ENCODE measurements around the gene PLCG1. TPM values are rescaled to one million over a fixed set of nuclear protein-coding genes. Genes with fewer than 3 reads are reported as not detected.

The PLCG1 gene
- total RNA-seq, 1 experiment from 2014 or later, result 33.2 TPM

GRCh38 chr20:41098703-41099250, 38.6 kb upstream of the PLCG1 start:
- BruUV-seq (replicated peaks), result no TSS peak
- no peak for TF ChIP-seq CTCF (IDR thresholded peaks at IDR 0.05; ENCODE audit: unreplicated experiment)
- CTCF ChIA-PET, result interaction anchor here (0.6 to 18.0 kb wide), 12 partner anchors 8 to 1604 kb away, joined by 3 to 616 read pairs (median 3); partner anchors contain the start of gene LPIN3

GRCh38 chr20:41100001-41100480, 37.3 kb upstream of the PLCG1 start:
- Mint-ChIP-seq H3K4me1 (ENCODE audit: insufficient read depth, unreplicated experiment) (peaks cover 6% of the 10 kb centered on the region), H3K27ac (ENCODE audit: low read depth, unreplicated experiment) (peak overlapping the region; percentile 35), H3K27me3 (ENCODE audit: insufficient read depth, unreplicated experiment) (no peaks in the 10 kb centered on the region), H3K4me3 (ENCODE audit: unreplicated experiment) (no peak overlapping the region), H3K36me3 (ENCODE audit: insufficient read depth, unreplicated experiment) (peaks cover 98% of the 10 kb centered on the region), H3K9me3 (ENCODE audit: unreplicated experiment) (no peaks in the 10 kb centered on the region)
- no peak for DNase-seq (ENCODE audit: unreplicated experiment)
- no peak for TF ChIP-seq CTCF (IDR thresholded peaks at IDR 0.05; ENCODE audit: unreplicated experiment)
- no TSS peak for BruUV-seq (replicated peaks)
- ChIA-PET POLR2A (interaction anchor here (0.6 to 1.5 kb wide), 3 partner anchors 10 to 115 kb away, joined by 3 read pairs; no protein-coding TSS in a partner anchor), CTCF (interaction anchor here (0.6 to 18.0 kb wide), 5 partner anchors 113 to 848 kb away, joined by 3 to 616 read pairs (median 8); no protein-coding TSS in a partner anchor)
- intact Hi-C loops (cut with micrococcal nuclease), result no loop called here

More at GRCh38 chr20:41098703-41099250, 38.6 kb upstream of the PLCG1 start:
- intact Hi-C loops (cut with micrococcal nuclease), result no loop called here
- no peak overlapping the region for H3K4me3 Mint-ChIP-seq (ENCODE audit: unreplicated experiment)
- H3K4me1 Mint-ChIP-seq (ENCODE audit: insufficient read depth, unreplicated experiment), result peaks cover 6% of the 10 kb centered on the region
- POLR2A ChIA-PET, result interaction anchor here (0.9 to 1.5 kb wide), 5 partner anchors 8 to 113 kb away, joined by 3 to 6 read pairs (median 3); no protein-coding TSS in a partner anchor
- peaks cover 99% of the 10 kb centered on the region for H3K36me3 Mint-ChIP-seq (ENCODE audit: insufficient read depth, unreplicated experiment)
- DNase-seq (ENCODE audit: unreplicated experiment), result peak; percentile 13
- H3K9me3 Mint-ChIP-seq (ENCODE audit: unreplicated experiment), result no peaks in the 10 kb centered on the region
- H3K27ac Mint-ChIP-seq (ENCODE audit: low read depth, unreplicated experiment), result no peak overlapping the region
- no peaks in the 10 kb centered on the region for H3K27me3 Mint-ChIP-seq (ENCODE audit: insufficient read depth, unreplicated experiment)

GRCh38 chr20:41101660-41102059, 35.7 kb upstream of the PLCG1 start:
- ChIA-PET CTCF (interaction anchor here (2.5 to 18.0 kb wide), 2 partner anchors 115 to 133 kb away, joined by 8 to 616 read pairs; no protein-coding TSS in a partner anchor), POLR2A (interaction anchor here (0.7 kb wide), 1 partner anchor 26 kb away, joined by 3 read pairs; no protein-coding TSS in a partner anchor)
- no peaks in the 10 kb centered on the region for H3K27me3 Mint-ChIP-seq (ENCODE audit: insufficient read depth, unreplicated experiment)
- no peak for TF ChIP-seq CTCF (IDR thresholded peaks at IDR 0.05; ENCODE audit: unreplicated experiment)
- DNase-seq (ENCODE audit: unreplicated experiment), result no peak
- H3K4me1 Mint-ChIP-seq (ENCODE audit: insufficient read depth, unreplicated experiment), result peaks cover 6% of the 10 kb centered on the region
- no peak overlapping the region for H3K27ac Mint-ChIP-seq (ENCODE audit: low read depth, unreplicated experiment)
- BruUV-seq (replicated peaks), result no TSS peak
- intact Hi-C loops (cut with micrococcal nuclease), result no loop called here
- peaks cover 93% of the 10 kb centered on the region for H3K36me3 Mint-ChIP-seq (ENCODE audit: insufficient read depth, unreplicated experiment)
- H3K4me3 Mint-ChIP-seq (ENCODE audit: unreplicated experiment), result no peak overlapping the region
- no peaks in the 10 kb centered on the region for H3K9me3 Mint-ChIP-seq (ENCODE audit: unreplicated experiment)

- Mint-ChIP-seq H3K4me3 (ENCODE audit: unreplicated experiment) (no peak overlapping the region), H3K4me1 (ENCODE audit: insufficient read depth, unreplicated experiment) (peaks cover 5% of the 10 kb centered on the region), H3K36me3 (ENCODE audit: insufficient read depth, unreplicated experiment) (peaks cover 84% of the 10 kb centered on the region), H3K9me3 (ENCODE audit: unreplicated experiment) (no peaks in the 10 kb centered on the region), H3K27ac (ENCODE audit: low read depth, unreplicated experiment) (no peak overlapping the region), H3K27me3 (ENCODE audit: insufficient read depth, unreplicated experiment) (no peaks in the 10 kb centered on the region)
- no peak for TF ChIP-seq CTCF (IDR thresholded peaks at IDR 0.05; ENCODE audit: unreplicated experiment)
- no peak for DNase-seq (ENCODE audit: unreplicated experiment)
- no TSS peak for BruUV-seq (replicated peaks)
- ChIA-PET POLR2A (interaction anchor here (0.7 to 1.0 kb wide), 3 partner anchors 10 to 1909 kb away, joined by 3 read pairs; no protein-coding TSS in a partner anchor), CTCF (interaction anchor here (0.6 to 4.8 kb wide), 7 partner anchors 10 to 231 kb away, joined by 3 to 26 read pairs (median 3); no protein-coding TSS in a partner anchor)
- intact Hi-C loops (cut with micrococcal nuclease), result no loop called here
Observed at GRCh38 chr20:41108531-41108930, 28.8 kb upstream of the PLCG1 start.
